Osteoblast (primary cell): Measurements from ENCODE around the gene TTC7B. TPM values are rescaled to one million over a fixed set of nuclear protein-coding genes. Genes with fewer than 3 reads are reported as not detected.
A peak's percentile ranks its signal among the peaks of the same experiment; 100 is the strongest.

Experiments
- DNase-seq: peaks from one replicate; pipeline ENCODE4 v3.0.0; 2011; ENCODE audit warnings: low spot score, mixed read lengths; ENCODE audit not compliant: insufficient read length; ENCODE audit errors: missing footprints
- H2AFZ ChIP-seq: 2 replicates; pipeline ENCODE4 v1.6.0; 2011; ENCODE audit warnings: mild to moderate bottlenecking, low read length
- H3K27ac ChIP-seq: 2 replicates; pipeline ENCODE4 v1.5.1; 2011; ENCODE audit warnings: mild to moderate bottlenecking, low read depth, low read length, moderate library complexity
- H3K27me3 ChIP-seq: 2 replicates; pipeline ENCODE4 v1.6.0; 2012; ENCODE audit warnings: mild to moderate bottlenecking, control low read depth, inconsistent platforms, low read length, moderate library complexity; ENCODE audit not compliant: insufficient read depth
- H3K36me3 ChIP-seq: 2 replicates; pipeline ENCODE4 v1.5.1; 2011; ENCODE audit warnings: mild to moderate bottlenecking, low read length, control low read depth, moderate library complexity; ENCODE audit not compliant: insufficient read depth
- H3K4me1 ChIP-seq: 2 replicates; pipeline ENCODE4 v1.5.1; 2011; ENCODE audit warnings: mild to moderate bottlenecking, low read length, control low read depth, moderate library complexity; ENCODE audit not compliant: insufficient read depth
- H3K4me2 ChIP-seq: 2 replicates; pipeline ENCODE4 v1.6.0; 2011; ENCODE audit warnings: mild to moderate bottlenecking, low read length; ENCODE audit not compliant: insufficient read depth
- H3K4me3 ChIP-seq: fragments of 200-600 bp; sonication (generic); 3 replicates; pipeline ENCODE4 v1.5.1; 2012; ENCODE audit warnings: mild to moderate bottlenecking, low read length, inconsistent platforms; ENCODE audit not compliant: insufficient read depth
- H3K79me2 ChIP-seq: 2 replicates; pipeline ENCODE4 v1.6.0; 2012; ENCODE audit warnings: mild to moderate bottlenecking, low read length, control low read depth, inconsistent platforms; ENCODE audit not compliant: insufficient read depth
- H3K9me3 ChIP-seq: 2 replicates; pipeline ENCODE4 v1.5.1; 2011; ENCODE audit warnings: low read depth, low read length, control low read depth
- H4K20me1 ChIP-seq: 2 replicates; pipeline ENCODE4 v1.6.0; 2012; ENCODE audit warnings: mild to moderate bottlenecking, low read length, control low read depth; ENCODE audit not compliant: insufficient read depth
- CTCF ChIP-seq: IDR thresholded peaks from 2 replicates; pipeline ENCODE4 v1.5.1; 2011; ENCODE audit warnings: mild to moderate bottlenecking, low read depth, low read length, moderate library complexity; ENCODE audit errors: extremely low read depth
- total RNA-seq: library from RNA; depleted of rRNA; stranded (reverse); fragments of >200 nt; gene quantifications from 2 replicates; pipeline ENCODE4 v1.2.3, GENCODE V29; 2012

TTC7B gene
- total RNA-seq, 1 donor, result 14.5 TPM

GRCh38 chr14:90714811-90715210 is 101.4 kb downstream of the TTC7B start:
- H3K4me3 ChIP-seq, result no peak overlapping the region
- no peak overlapping the region for H3K4me2 ChIP-seq
- no peaks in the 10 kb centered on the region for H3K79me2 ChIP-seq
- peak; percentile 83 for DNase-seq
- no peak overlapping the region for H3K27ac ChIP-seq
- no peaks in the 10 kb centered on the region for H4K20me1 ChIP-seq
- H3K36me3 ChIP-seq, result peaks cover 4% of the 10 kb centered on the region
- H3K9me3 ChIP-seq, result no peaks in the 10 kb centered on the region
- H3K27me3 ChIP-seq, result no peaks in the 10 kb centered on the region
- no peak overlapping the region for H2AFZ ChIP-seq
- peaks cover 5% of the 10 kb centered on the region for H3K4me1 ChIP-seq
- no peak for TF ChIP-seq CTCF

GRCh38 chr14:90704738-90705392 is 111.4 kb downstream of the TTC7B start:
- Histone ChIP-seq H3K27ac (no peak overlapping the region), H3K4me2 (no peak overlapping the region), H3K4me3 (no peak overlapping the region), H3K4me1 (no peaks in the 10 kb centered on the region), H2AFZ (no peak overlapping the region), H4K20me1 (peaks cover 2% of the 10 kb centered on the region), H3K9me3 (no peaks in the 10 kb centered on the region), H3K27me3 (no peaks in the 10 kb centered on the region), H3K79me2 (no peaks in the 10 kb centered on the region), H3K36me3 (no peaks in the 10 kb centered on the region)
- TF ChIP-seq CTCF, result no peak
- DNase-seq, result no peak

- Histone ChIP-seq H3K27me3 (no peaks in the 10 kb centered on the region), H3K4me1 (no peaks in the 10 kb centered on the region)
These were observed 112.1 kb downstream of the TTC7B start for GRCh38 chr14:90703841-90704737.

More at GRCh38 chr14:90703841-90704737, 112.1 kb downstream of the TTC7B start:
- Histone ChIP-seq H3K36me3 (no peaks in the 10 kb centered on the region), H3K4me2 (no peak overlapping the region), H3K79me2 (no peaks in the 10 kb centered on the region), H3K27ac (no peak overlapping the region), H2AFZ (no peak overlapping the region), H4K20me1 (peaks cover 2% of the 10 kb centered on the region), H3K9me3 (no peaks in the 10 kb centered on the region), H3K4me3 (no peak overlapping the region)
- no peak for TF ChIP-seq CTCF
- no peak for DNase-seq
